Suppressor macrophage treated with lipopolysaccharide for 1 hour (primary cell): ENCODE measurements around the gene RNH1.
A peak's percentile ranks its signal among the peaks of the same experiment; 100 is the strongest.

ENCODE experiments used
- DNase-seq, 3 donors: peaks; one replicate each; pipeline ENCODE4 v3.0.0-alpha.2; 2020 to 2022

Gene RNH1

GRCh38 chr11:454801-455565, 52.1 kb downstream of the RNH1 start:
- no peak for DNase-seq

GRCh38 chr11:454043-454442, 53.0 kb downstream of the RNH1 start:
- no peak for DNase-seq

GRCh38 chr11:453564-453963, 53.5 kb downstream of the RNH1 start:
- no peak for DNase-seq

DNA sequence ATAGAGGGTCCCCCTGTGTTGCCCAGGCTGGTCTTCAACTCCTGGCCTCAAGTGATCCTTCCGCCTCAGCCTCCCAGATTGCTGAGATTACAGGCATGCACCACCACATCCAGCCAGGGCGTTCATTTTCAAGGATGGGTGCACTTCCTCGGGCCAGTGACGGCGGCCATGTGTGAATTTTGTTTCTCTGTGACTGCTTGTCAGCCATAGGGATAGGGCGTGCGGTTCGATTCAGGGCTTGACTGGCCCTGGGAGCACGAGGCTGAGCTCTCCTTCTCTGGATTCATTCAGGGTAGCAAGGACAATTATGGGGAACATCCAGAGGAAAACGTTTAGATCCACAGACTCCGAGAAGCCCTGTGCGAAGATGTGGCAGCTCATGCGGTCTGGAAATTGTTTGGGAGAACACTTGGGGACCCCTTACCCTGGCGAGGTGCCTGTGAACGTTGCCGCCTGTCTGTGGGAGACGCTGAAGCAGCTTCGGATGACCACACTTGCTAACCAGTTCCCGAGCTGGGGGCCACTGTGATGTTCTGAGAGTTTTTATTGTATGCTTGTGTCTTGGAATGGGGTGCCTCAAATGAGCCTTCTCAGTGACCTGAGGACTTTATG, 54.0 kb downstream of the RNH1 start:
- DNase-seq, result no peak

- DNase-seq, result no peak
These were observed 54.8 kb downstream of the RNH1 start for GRCh38 chr11:452203-452744.

- no peak for DNase-seq
These were observed 55.3 kb downstream of the RNH1 start for GRCh38 chr11:451738-452137.

DNA sequence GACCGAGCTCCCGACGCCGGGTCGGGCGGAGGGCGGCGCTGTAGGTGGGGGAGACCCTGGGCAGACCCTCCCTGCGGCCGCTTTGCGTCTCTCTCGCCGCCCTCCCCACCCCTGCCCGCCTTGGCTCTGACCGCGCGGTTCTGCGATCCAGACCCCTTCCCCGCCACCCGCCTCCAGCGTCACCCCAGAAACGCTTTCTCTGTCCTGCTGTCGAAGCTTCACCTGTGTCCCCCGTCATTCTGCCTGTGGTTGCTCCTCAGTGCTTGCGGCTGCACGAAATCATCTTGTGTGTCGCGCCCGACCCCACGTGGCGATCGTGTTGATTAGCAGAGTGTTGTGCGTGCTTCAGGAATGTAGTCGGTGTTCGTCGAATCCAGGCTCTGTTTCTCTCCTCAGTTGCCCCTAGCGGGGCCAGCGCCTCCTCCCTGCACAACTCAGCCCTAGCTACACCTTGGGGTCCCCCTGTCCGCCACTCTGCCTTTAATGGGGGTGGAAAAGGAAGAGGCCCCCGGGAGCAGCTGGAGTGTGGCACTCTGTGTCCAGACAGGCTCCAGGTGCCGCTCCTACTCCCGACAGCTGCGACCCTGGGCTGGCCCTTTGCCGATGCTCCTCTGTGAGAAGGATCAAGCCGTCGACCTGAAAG, 56.1 kb downstream of the RNH1 start:
- peak; percentile 58 to 73 (median 63) for DNase-seq

DNA sequence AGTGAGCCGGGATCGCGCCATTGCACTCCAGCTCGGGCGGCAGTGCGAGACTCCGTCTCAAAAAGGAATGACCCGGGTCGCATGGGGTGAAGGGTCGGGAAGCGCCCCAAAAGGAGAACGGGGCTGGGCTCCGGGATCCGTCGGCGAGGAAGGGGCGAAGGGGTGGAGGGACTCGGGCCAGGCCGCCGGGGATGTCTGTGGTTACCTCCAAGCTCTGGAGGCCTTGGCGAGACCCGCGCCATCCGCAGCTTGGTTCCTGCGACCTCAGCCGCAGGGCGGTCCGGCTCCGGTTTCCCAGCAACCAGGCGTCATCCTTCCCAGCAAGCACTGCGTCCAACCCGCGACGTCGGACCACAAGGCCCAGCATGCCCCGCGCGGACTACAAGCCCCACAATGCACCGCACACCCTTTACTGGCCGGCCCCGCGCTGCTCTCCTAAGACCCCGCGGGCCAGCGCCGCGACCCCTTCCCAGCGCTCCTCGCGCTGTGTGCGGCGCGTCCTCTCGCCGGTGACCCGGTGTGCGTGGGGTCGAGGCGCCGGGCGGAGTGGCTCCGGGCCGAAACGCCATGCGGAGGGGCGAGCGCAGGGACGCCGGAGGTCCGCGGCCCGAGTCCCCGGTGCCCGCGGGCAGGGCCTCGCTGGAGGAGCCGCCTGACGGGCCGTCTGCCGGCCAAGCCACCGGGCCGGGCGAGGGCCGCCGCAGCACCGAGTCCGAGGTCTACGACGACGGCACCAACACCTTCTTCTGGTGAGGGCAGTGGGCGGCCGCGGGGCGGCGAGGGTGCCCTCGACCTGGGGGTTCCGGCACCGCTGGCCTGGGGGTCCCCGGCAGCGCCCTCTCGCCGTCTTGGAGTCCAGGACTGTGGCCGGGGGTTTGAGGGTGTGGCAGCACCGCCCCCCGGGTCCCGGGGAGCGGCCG, 56.9 kb downstream of the RNH1 start, which contains the start of gene PTDSS2:
PTDSS2 (plus strand) TSS at position 391 of the 920 bp plus-strand sequence; CDS start at position 568, 177 bp downstream.
- peak; percentile 93 to 97 (median 97) for DNase-seq

GRCh38 chr11:447923-448731, 58.9 kb downstream of the RNH1 start:
- peak; percentile 93 to 99 (median 98) for DNase-seq

- DNase-seq, result no peak
These were observed 60.2 kb downstream of the RNH1 start for GRCh38 chr11:446891-447290.

- no peak for DNase-seq
These were observed 61.1 kb downstream of the RNH1 start for GRCh38 chr11:445765-446588.
